Activated CD4-positive, alpha-beta T cell treated with anti-CD3 and anti-CD28 coated beads for 48 hours (primary cell): Measurements from ENCODE around the gene CLC.
"Not testable (repeated sequence)": the region's sequence is repeated elsewhere in the genome, so short reads cannot be mapped to it uniquely, and the experiment has no call there.

Source experiments
- DNase-seq: peaks from one replicate; pipeline ENCODE4 v3.0.0-alpha.2; 2020

Gene CLC

DNA sequence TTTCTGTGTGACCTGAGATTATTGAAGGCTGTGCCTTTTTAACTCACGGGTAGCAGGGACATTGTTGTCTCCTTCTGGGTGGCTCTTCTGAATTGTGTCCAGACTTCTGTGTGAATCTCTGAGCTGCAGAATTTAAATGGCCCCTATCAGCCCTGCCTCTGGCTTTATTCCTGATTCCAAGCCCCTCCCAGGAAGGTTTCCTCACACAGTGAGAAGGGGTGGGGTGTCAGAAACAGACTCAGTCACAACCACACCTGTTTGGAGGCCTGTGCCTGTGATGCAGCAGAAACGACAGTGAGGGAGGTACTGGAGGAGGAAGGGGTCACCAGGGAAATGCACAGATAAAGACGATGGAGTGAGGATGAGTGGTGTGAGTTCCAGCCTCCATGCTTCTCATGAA lies at the start of gene CLC:
Gene CLC, minus strand, starts transcription at position 139 of the 400 bp plus-strand sequence. Its CDS starts 77 bp downstream, at position 62.
- no peak for DNase-seq

- DNase-seq = no peak
Measured at GRCh38 chr19:39780894-39781293, 43.1 kb upstream of the CLC start.

DNA sequence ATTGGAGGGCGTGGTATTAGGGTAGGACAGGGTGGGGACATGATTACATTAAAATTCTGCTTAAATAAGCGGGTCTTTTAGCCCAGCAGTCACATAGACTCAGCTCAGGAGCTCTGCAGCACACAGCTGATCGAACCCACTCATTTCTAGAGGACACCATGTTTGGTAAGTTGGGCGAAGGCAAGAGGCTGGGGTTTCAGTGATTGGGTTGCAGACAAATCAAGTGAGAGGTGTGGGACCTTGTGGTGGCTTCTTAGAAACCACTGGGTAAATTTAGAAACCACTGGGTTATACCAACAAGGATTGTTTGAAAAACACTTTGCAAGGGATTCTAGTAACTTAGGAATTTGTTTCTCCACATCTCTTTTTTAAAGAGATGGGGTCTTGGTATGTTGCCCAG lies 40.9 kb upstream of the CLC start, which contains the start of gene LEUTX:
Gene LEUTX, plus strand, starts transcription at position 92 of the 400 bp plus-strand sequence. Its CDS starts 67 bp downstream, at position 159.
- DNase-seq = peak; percentile 28

DNA sequence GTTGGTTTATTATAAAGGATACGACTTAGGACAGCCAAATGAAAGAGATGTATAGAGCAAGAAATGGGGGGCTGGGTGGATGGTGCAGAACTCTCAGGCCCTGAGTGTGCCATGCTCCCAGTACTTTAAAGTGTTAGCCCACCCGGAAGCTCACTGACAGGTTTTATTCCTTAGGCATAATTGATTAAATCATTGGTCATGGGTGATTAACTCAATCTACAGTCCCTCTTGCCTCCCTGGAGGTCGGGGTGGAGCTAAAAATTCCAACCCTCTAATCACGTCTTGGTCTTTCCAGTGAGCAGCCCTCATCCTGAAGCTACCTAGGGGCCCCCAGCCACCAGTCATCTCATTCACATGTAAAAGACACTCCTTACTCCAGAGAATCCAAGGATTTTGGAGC lies 31.0 kb upstream of the CLC start:
- no peak for DNase-seq

DNA sequence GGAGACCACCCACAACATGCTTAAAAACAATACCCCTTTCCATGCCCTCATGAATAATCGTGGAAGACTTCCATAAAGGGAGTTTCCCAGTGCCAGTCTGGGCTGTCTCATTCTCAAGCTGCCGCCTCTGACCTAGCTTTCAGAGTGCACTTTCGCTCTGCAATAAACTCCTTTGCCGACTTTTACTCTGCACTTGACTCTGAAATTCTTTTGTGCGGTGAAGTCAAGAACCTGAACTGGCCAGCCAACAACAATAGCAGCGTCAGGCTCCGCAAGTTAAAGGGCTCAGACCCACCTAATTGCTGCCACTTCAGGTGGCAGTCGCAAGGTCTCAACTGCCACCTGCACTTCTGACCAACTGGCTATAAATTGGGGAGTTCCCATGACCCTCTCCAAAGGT lies 30.5 kb upstream of the CLC start:
- no peak for DNase-seq

DNA sequence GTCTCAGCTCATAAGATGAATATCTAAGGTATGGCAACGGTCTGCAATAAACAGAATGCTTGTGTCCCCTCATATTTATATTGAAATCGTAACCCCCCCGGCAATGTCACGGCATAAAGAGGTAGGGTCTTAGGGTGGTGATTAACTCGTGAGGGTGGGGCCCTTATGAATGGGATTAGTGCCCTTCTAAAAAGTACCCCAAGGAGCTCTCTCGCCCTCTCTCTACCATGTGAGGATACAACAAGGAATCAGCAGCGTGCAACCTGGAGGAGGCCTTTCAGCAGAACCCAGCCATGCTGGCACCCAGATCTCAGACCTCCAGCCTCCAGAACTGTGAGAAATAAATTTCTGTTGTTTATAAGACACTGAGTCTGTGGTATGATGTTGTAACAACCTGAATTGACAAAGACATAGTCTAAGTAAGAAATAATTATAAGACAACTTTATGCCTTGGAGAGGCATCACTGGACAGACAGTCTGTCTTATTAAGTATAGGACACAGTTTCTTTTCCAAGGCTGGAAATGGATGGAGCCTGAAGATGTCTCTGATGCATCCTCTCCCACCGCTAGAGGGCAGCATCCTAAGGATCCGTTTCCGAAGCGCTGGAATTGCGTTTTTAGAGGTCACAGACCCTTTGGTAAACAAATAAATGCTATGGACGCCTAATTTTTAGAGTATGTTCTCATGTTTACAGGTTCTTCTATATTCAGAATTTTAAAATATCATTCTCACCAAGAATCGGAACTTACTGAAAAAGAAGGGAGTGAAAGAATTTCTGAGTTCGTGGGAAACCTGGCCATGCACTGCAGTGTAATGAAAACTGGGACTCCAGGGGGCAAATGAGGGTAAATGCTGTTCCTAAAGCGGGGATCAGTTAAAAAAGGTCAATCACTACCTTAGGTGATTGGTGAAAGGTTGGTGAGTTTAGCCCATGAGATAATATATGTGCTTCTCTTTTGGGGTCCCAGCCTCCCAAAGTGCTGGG lies 27.6 kb upstream of the CLC start:
- DNase-seq = peak; percentile 55

GRCh38 chr19:39761851-39762250 lies 24.0 kb upstream of the CLC start:
- not testable (repeated sequence) for DNase-seq

DNA sequence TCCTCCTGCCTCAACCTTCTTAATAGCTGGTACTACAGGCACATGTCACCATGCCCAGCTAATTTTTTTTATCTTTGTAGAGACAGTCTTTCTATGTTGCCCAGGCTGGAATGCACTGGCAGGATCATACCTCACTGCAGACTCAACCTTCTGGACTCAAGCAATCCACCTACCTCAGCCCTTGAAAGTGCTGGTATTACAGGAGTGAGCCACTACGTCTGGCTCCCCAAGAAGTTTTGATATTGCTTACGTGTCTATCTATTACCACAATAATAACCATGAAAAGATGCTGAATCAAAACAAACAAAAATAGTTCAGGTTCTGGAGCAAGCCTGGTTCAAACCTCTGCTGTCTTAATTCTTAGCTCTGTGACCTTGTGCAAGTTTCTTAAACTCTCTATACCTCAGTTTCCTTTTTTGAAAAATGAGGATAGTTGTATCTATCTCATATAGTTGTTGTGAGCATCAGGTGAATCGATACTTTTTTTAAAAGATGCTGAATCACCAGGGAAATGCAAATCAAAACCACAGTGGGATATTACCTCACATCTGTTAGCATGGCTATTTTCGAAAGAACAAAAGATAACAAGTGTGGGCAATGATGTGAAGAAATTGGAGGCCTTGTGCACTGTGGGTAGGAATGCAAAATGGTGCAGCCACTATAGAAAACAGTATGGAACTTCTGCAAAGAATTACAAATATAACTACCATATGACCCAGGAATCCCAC lies 21.8 kb upstream of the CLC start:
- no peak for DNase-seq

DNA sequence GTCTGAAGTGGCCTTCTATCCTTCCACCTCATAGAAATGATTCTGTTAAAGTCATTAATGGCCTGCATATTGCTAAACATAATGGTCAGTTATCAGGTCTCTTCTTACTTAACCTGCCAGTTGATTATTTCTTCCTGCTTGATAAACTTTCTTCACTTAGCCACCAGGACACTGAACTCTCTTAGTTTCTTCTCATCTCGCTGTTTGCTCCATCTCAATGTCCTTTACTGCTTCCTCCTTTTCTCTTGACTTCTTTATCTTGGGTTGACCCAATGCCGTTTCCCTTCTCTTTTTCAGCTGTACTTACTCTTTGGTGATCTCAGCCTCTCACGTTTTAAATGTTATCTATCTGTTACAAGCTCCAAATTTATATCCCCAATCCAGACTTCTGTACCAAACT lies 17.1 kb upstream of the CLC start:
- DNase-seq = no peak

DNA sequence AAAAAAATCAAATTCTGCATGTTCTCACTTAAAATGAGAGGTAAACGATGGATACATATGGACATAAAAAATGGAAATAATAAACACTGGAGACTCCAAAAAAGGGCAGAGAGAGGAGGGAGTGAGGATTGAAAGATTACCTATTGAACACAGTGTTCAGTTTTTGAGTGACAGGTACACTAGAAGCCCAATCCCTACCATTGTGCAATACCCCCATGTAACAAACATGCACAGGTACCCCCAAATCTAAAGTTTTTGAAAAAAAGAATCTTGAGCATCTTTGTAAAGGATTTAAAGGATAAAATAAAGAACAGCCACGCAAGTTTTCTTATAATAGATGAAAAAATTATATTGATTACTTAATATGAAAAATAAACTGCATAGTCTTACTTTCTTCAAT lies 16.7 kb upstream of the CLC start:
- DNase-seq = no peak

DNA sequence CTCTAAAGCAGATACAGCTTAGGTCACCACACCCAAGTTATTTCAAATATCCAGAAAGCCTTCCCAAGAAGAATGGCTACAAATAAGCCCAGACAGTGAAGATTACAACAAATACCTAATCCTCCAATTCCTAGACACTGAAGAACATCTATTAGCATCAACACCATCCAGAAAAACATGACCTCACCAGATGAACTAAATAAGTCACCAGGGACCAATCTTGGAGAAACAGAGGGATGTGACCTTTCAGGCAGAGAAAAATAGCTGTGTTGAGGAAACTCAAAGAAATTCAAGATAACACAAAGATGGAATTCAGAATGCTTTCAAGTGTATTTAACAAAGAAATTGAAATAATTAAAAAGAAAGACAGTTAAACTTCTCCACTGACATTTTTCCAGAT lies 15.0 kb upstream of the CLC start:
- no peak for DNase-seq

DNA sequence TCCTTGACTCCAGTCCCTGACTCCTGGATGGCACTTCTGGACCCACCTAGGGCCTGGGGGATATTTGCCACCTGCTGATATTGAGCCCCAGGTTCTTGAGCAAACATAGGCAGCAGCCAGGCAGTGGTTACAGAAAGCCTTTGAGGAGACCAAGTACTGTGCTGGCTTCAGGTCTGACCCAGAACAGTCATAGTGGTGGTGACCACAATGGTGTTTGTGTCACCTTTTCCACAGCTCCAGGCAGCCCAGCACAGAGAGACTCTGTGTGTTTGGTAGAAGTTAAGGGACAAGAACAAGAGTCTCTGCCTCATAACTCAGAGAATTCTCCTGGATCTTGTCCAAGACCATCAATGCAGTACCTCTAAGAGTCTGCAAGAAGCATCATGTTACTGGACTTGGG lies 14.6 kb upstream of the CLC start:
- DNase-seq = peak; percentile 41

- no peak for DNase-seq
Measured at GRCh38 chr19:39749981-39750380, 12.2 kb upstream of the CLC start.

GRCh38 chr19:39746836-39747529 lies 9.2 kb upstream of the CLC start:
- no peak for DNase-seq

- DNase-seq = no peak
Measured at GRCh38 chr19:39745643-39746042, 7.8 kb upstream of the CLC start.

GRCh38 chr19:39740395-39740794 lies 2.6 kb upstream of the CLC start:
- DNase-seq = peak; percentile 28

DNA sequence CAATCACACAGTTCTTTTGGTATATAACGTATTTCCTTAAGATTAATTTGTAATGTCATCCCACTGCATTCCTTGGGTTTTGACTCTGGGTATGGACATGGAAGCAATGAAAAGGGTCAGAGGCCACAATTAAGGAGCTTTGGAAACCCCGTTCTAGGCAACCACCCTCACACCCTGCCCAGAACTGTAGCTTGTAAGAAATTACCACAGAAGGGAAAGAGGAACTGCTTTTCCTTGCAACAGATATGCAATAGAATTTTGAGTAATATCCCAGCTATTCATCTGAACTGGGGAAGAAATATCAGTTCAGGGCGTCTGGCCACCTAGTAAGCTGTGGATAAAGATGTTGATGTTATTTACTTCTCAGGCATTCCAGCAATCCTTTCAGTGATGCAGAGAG lies 985 bp upstream of the CLC start:
- no peak for DNase-seq

GRCh38 chr19:39737351-39737750 lies 478 bp downstream of the CLC start:
- peak; percentile 27 for DNase-seq

DNA sequence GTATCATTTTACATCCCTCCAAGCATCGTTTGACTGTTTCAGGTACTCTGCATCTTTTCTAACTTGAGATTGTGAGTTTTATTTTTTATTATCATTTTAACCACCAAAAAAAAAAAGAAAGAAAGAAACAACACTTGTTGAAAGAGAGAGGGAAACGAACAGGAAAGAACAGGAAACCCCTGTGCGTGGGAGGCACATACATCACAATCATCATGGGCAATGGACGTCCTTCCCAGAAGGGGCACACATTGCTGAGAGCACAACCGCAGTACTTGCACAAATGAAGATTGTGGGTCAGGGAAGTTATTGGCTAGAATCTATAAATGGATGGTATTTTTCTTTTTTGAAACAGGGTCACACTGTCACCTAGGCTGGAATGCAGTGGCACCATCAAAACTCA lies 1.7 kb downstream of the CLC start:
- peak; percentile 16 for DNase-seq

DNA sequence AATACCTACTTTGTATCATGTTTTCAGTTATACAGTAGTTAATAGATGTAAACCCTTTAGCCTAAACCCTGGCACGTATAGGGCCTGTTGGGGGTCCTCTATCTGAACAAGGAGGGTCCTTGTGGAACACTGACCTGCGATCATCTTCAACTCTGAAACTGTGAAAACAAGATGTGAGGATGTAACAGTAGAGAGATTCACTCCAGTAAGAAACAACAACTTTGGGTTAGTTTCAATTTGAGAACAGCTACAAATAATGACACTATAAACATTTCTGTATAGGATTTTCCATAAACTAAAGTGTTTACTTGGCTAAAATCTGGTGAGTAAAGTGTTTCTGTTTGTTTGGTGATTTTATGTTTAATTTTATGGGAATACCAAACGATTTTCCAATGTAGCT lies 2.1 kb downstream of the CLC start:
- no peak for DNase-seq

DNA sequence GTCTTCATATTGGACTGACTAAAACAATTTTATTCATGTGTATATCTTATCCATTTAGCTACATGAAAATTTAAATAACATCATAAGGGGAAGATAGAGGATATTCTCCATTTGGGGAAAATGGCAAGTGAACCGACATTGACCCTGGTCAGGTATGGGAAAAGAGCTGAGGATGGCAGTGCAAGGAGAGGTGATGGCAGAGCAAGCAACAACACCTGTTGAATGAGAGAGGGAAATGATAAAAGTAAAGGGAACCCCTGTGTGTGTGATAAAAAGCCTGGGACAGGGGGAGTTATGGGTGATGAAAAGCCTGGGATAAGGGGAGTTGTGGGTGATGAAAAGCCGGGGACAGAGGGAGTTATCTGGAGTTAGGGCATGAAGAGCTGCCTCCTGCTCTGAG lies 4.0 kb downstream of the CLC start:
- DNase-seq = no peak

GRCh38 chr19:39731685-39732084 lies 6.1 kb downstream of the CLC start:
- DNase-seq = no peak

DNA sequence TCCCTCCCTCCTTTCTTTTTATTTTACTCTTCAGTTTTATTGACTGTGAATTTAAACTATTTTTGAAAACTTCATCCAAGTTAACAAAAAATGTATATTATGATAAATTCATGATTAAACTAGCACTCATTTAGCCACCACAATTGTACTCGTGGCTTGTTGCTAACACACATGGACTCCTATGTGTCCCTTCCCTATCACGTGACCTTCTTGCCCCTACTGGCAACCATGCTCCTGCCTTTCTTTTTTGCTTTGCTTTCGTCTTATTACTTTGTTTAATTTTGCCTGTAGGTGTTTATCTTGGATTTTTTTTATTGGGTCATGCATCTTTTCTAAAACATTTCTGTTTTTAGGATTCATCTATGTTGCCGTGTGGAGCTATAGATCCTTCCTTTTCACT lies 8.2 kb downstream of the CLC start:
- DNase-seq = no peak
